Measurements from ENCODE around the gene PEX6.

GRCh38 chr6:42960243-42961019 lies 18.6 kb downstream of the PEX6 start, which contains the start of gene GNMT:
- no peak for TF ChIP-seq EZH2 (IDR thresholded peaks at IDR 0.05; ENCODE audit: borderline replicate concordance, low read depth, low read length, poor library complexity, severe bottlenecking)
- TF ChIP-seq, protein P1, sequence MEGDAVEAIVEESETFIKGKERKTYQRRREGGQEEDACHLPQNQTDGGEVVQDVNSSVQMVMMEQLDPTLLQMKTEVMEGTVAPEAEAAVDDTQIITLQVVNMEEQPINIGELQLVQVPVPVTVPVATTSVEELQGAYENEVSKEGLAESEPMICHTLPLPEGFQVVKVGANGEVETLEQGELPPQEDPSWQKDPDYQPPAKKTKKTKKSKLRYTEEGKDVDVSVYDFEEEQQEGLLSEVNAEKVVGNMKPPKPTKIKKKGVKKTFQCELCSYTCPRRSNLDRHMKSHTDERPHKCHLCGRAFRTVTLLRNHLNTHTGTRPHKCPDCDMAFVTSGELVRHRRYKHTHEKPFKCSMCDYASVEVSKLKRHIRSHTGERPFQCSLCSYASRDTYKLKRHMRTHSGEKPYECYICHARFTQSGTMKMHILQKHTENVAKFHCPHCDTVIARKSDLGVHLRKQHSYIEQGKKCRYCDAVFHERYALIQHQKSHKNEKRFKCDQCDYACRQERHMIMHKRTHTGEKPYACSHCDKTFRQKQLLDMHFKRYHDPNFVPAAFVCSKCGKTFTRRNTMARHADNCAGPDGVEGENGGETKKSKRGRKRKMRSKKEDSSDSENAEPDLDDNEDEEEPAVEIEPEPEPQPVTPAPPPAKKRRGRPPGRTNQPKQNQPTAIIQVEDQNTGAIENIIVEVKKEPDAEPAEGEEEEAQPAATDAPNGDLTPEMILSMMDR (conservative IDR thresholded peaks at IDR 0.05; ENCODE audit: low read depth, low read length): no peak
